Activated T-helper 17 cell treated with anti-CD3 and anti-CD28 coated beads, Interleukin-2, amount 50 U/mL, for 72 hours (primary cell): ENCODE results near the gene LGALS3. TPM values are rescaled to one million over a fixed set of nuclear protein-coding genes. Genes with fewer than 3 reads are reported as not detected.
"Not testable (repeated sequence)": the region's sequence is repeated elsewhere in the genome, so short reads cannot be mapped to it uniquely, and the experiment has no call there.

Source experiments
- ATAC-seq: fragments of 150-1000 bp; cut with Tn5 transposase; replicated peaks from 2 replicates; pipeline ENCODE4 v1.10.0; 2021; ENCODE audit warnings: mild to moderate bottlenecking, moderate library complexity
- H3K27ac Mint-ChIP-seq: one replicate; pipeline ENCODE4 v1.8.0; 2022; ENCODE audit warnings: mixed read lengths
- H3K27me3 Mint-ChIP-seq: one replicate; pipeline ENCODE4 v1.8.0; 2022; ENCODE audit warnings: mixed read lengths
- H3K36me3 Mint-ChIP-seq: one replicate; pipeline ENCODE4 v1.8.0; 2022; ENCODE audit warnings: low read depth, mild to moderate bottlenecking, mixed read lengths
- H3K4me1 Mint-ChIP-seq: one replicate; pipeline ENCODE4 v1.8.0; 2022; ENCODE audit warnings: mixed read lengths
- H3K4me3 Mint-ChIP-seq: one replicate; pipeline ENCODE4 v1.8.0; 2022; ENCODE audit warnings: mild to moderate bottlenecking, mixed read lengths
- H3K9me3 Mint-ChIP-seq: one replicate; pipeline ENCODE4 v1.8.0; 2022; ENCODE audit warnings: mixed read lengths
- total RNA-seq, 2 donors: library from RNA; stranded (reverse); gene quantifications; one replicate each; pipeline ENCODE4 v1.2.3, GENCODE V29; 2022

LGALS3 gene
- 100 to 1,000 TPM in 1 of 2 donors, 10 to 100 TPM in 1; 63.4 to 258 TPM for total RNA-seq

GRCh38 chr14:55129086-55129427, at the start of gene LGALS3:
Gene LGALS3 (plus strand): TSS chr14:55129252. CDS start chr14:55137374, 8,122 bp downstream.
- peak; percentile 70 for ATAC-seq
- Mint-ChIP-seq H3K4me3 (peak within 1 kb of the TSS; percentile 70), H3K9me3 (no peaks in the 10 kb centered on the region), H3K4me1 (peaks cover 21% of the 10 kb centered on the region), H3K27ac (peak within 1 kb of the TSS; percentile 81), H3K27me3 (no peaks in the 10 kb centered on the region), H3K36me3 (peaks cover 14% of the 10 kb centered on the region)

- H3K27me3 Mint-ChIP-seq, ATAC-seq, H3K4me1 Mint-ChIP-seq, H3K27ac Mint-ChIP-seq, H3K36me3 Mint-ChIP-seq, H3K9me3 Mint-ChIP-seq, H3K4me3 Mint-ChIP-seq: not testable (repeated sequence)
Observed at GRCh38 chr14:55079961-55080360, 49.1 kb upstream of the LGALS3 start.

DNA sequence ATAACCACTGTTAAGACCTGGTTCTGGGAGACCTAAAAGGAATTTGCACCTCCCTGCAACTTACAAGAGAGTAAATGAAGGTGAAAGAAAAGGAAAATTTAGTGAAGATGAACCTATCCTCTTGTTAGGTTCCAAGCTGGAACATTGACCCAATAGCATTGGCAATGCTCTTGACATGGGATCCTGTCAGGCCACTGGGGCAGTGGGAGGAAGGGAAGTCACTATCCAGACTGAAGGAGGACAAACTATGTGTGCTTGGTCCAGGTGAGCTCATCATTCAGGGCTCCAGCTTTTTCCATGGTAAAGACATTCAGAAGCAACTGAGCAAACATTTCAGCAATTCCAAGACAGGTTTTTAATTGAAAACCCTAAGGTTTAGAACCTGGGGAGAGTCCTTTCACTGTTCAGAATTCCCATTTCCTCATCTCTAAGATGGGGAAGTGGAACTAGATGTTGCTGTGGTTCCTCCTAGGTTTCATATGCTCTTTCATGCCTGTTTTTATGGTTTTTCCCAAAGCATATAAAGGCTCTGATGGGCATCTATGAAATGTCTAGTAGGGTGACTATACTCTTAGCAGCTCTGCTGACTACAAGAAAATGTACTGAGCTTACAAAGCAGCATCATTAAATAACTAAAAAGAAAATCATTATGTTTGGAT, 44.5 kb upstream of the LGALS3 start:
- H3K4me1 Mint-ChIP-seq, result no peaks in the 10 kb centered on the region
- ATAC-seq, result no peak
- H3K9me3 Mint-ChIP-seq, result no peaks in the 10 kb centered on the region
- H3K36me3 Mint-ChIP-seq, result no peaks in the 10 kb centered on the region
- no peak overlapping the region for H3K27ac Mint-ChIP-seq
- no peaks in the 10 kb centered on the region for H3K27me3 Mint-ChIP-seq
- H3K4me3 Mint-ChIP-seq, result no peak overlapping the region

- no peak for ATAC-seq
- no peak overlapping the region for H3K4me3 Mint-ChIP-seq
- no peaks in the 10 kb centered on the region for H3K27me3 Mint-ChIP-seq
- no peak overlapping the region for H3K27ac Mint-ChIP-seq
- H3K4me1 Mint-ChIP-seq, result no peaks in the 10 kb centered on the region
- no peaks in the 10 kb centered on the region for H3K36me3 Mint-ChIP-seq
- H3K9me3 Mint-ChIP-seq, result no peaks in the 10 kb centered on the region
Observed at GRCh38 chr14:55085060-55085660, 43.9 kb upstream of the LGALS3 start.

GRCh38 chr14:55086938-55087337, 42.1 kb upstream of the LGALS3 start:
- no peak for ATAC-seq

DNA sequence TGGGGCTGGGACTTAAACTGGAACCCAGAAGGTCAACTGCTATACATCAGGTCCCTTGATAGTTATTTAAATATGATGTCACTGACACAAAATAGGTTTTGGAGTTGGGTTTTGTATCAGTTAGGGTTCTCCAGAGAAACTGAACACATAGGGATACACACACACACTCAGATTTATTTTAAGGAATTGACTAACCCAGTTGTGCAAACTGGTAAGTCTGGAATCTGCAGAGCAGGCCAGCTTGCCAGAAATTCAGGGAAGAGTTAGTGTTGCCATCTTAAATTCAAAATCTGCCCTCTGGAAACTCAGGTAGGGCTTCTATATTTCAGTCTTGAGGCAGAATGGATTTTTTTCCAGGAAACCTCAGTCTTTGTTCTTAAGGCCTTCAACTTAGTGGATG, 40.7 kb upstream of the LGALS3 start:
- no peaks in the 10 kb centered on the region for H3K36me3 Mint-ChIP-seq
- no peak overlapping the region for H3K4me3 Mint-ChIP-seq
- H3K4me1 Mint-ChIP-seq, result peaks cover 4% of the 10 kb centered on the region
- no peaks in the 10 kb centered on the region for H3K9me3 Mint-ChIP-seq
- no peak for ATAC-seq
- H3K27me3 Mint-ChIP-seq, result no peaks in the 10 kb centered on the region
- H3K27ac Mint-ChIP-seq, result no peak overlapping the region

More at GRCh38 chr14:55086938-55087337, 42.1 kb upstream of the LGALS3 start:
- Mint-ChIP-seq H3K27ac (no peak overlapping the region), H3K9me3 (no peaks in the 10 kb centered on the region), H3K4me1 (no peaks in the 10 kb centered on the region), H3K36me3 (no peaks in the 10 kb centered on the region), H3K4me3 (no peak overlapping the region), H3K27me3 (no peaks in the 10 kb centered on the region)

DNA sequence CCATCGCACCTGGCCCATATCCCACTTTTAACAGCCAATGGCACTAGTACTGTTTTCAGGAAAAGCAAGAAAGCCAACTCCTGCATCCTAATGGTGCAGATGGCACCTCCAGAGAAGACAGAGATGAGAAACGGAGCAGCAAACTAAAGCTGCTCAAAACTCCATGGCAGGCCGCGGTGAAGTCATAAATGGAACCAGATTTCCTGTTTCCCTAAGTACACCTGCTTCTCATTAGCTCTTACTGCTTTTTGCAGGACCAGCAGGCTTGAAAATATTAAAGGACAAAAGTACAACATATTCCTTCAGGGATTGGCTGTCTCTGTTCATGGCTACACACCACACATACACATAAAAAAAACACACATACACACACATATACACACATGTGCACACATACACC, 36.7 kb upstream of the LGALS3 start:
- Mint-ChIP-seq H3K4me1 (peaks cover 10% of the 10 kb centered on the region), H3K36me3 (no peaks in the 10 kb centered on the region), H3K27me3 (no peaks in the 10 kb centered on the region), H3K27ac (no peak overlapping the region), H3K9me3 (no peaks in the 10 kb centered on the region), H3K4me3 (no peak overlapping the region)
- ATAC-seq, result no peak

- Mint-ChIP-seq H3K27me3 (no peaks in the 10 kb centered on the region), H3K27ac (no peak overlapping the region)
Observed at GRCh38 chr14:55094292-55095157, 34.5 kb upstream of the LGALS3 start.

GRCh38 chr14:55097881-55098560, 31.0 kb upstream of the LGALS3 start:
- H3K27ac Mint-ChIP-seq, result peak overlapping the region; percentile 95
- H3K36me3 Mint-ChIP-seq, result peaks cover 9% of the 10 kb centered on the region
- peak overlapping the region; percentile 80 for H3K4me3 Mint-ChIP-seq
- peaks cover 40% of the 10 kb centered on the region for H3K4me1 Mint-ChIP-seq
- peaks cover 5% of the 10 kb centered on the region for H3K9me3 Mint-ChIP-seq
- no peaks in the 10 kb centered on the region for H3K27me3 Mint-ChIP-seq
- peak; percentile 78 for ATAC-seq

More at GRCh38 chr14:55094292-55095157, 34.5 kb upstream of the LGALS3 start:
- Mint-ChIP-seq H3K36me3 (peaks cover 6% of the 10 kb centered on the region), H3K4me3 (no peak overlapping the region), H3K4me1 (peaks cover 26% of the 10 kb centered on the region), H3K9me3 (peaks cover 5% of the 10 kb centered on the region)
- ATAC-seq, result no peak

- Mint-ChIP-seq H3K27ac (peak overlapping the region; percentile 95), H3K9me3 (peaks cover 5% of the 10 kb centered on the region), H3K27me3 (no peaks in the 10 kb centered on the region), H3K4me1 (peaks cover 42% of the 10 kb centered on the region), H3K36me3 (peaks cover 11% of the 10 kb centered on the region), H3K4me3 (peak overlapping the region; percentile 80)
- ATAC-seq, result no peak
Observed at GRCh38 chr14:55098561-55098898, 30.5 kb upstream of the LGALS3 start.

- Mint-ChIP-seq H3K27me3 (no peaks in the 10 kb centered on the region), H3K4me1 (peaks cover 49% of the 10 kb centered on the region), H3K27ac (no peak overlapping the region), H3K36me3 (peaks cover 11% of the 10 kb centered on the region), H3K9me3 (peaks cover 5% of the 10 kb centered on the region), H3K4me3 (no peak overlapping the region)
- ATAC-seq, result no peak
Observed at GRCh38 chr14:55099756-55100155, 29.3 kb upstream of the LGALS3 start.

GRCh38 chr14:55101698-55102097, 27.4 kb upstream of the LGALS3 start:
- Mint-ChIP-seq H3K27ac (peak overlapping the region; percentile 98), H3K4me3 (peak overlapping the region; percentile 90), H3K4me1 (peaks cover 55% of the 10 kb centered on the region), H3K9me3 (peaks cover 5% of the 10 kb centered on the region), H3K27me3 (no peaks in the 10 kb centered on the region), H3K36me3 (peaks cover 11% of the 10 kb centered on the region)
- no peak for ATAC-seq

- Mint-ChIP-seq H3K9me3 (peaks cover 5% of the 10 kb centered on the region), H3K36me3 (peaks cover 11% of the 10 kb centered on the region), H3K4me3 (peak overlapping the region; percentile 90), H3K4me1 (peaks cover 50% of the 10 kb centered on the region), H3K27me3 (no peaks in the 10 kb centered on the region), H3K27ac (peak overlapping the region; percentile 98)
- ATAC-seq, result peak; percentile 62
Observed at GRCh38 chr14:55102141-55102621, 26.9 kb upstream of the LGALS3 start.

DNA sequence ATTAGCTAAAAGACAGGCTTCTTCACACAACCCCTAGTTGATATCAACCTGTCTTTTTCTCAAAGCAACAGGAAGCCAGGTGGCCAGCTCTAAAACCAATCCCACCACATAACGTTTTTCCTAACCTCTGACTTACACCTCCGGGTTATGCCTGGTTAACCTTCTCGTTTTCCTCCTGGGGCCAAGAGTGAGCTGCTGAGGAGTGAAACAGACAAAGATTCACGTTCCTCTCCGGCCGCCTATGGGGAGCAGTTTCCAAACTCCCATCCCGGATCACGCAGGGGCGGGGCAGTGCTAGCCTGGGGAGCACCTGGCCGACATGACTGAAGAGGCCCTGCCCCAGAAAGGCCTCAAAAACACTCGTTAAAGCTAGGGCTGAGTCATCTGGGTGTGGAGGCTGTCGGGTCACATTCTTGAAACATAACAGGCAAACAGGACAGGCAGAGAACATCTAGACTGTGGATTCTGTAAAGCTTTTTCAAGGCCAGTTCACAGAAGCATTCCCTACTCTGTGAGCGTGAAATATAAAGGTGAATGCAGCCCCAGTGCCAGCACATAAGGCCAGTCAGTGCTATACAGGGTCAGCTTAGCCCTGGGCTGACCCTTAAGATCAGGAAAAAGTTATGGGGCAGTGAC, 25.9 kb upstream of the LGALS3 start:
- H3K36me3 Mint-ChIP-seq, result peaks cover 17% of the 10 kb centered on the region

More for the DNA sequence above, 25.9 kb upstream of the LGALS3 start:
- peak overlapping the region; percentile 98 for H3K27ac Mint-ChIP-seq
- H3K4me1 Mint-ChIP-seq, result peaks cover 49% of the 10 kb centered on the region
- peak overlapping the region; percentile 90 for H3K4me3 Mint-ChIP-seq
- H3K9me3 Mint-ChIP-seq, result peaks cover 5% of the 10 kb centered on the region
- peak; percentile 74 for ATAC-seq
- no peaks in the 10 kb centered on the region for H3K27me3 Mint-ChIP-seq
